GM18870 (cell line): ENCODE data around the gene BSND.

ENCODE experiments used
- ATAC-seq: cut with Tn5 transposase; IDR thresholded peaks from one replicate; pipeline ENCODE4 v1.9.1; 2021; ENCODE audit warnings: moderate library complexity; ENCODE audit not compliant: unreplicated experiment

BSND gene

DNA sequence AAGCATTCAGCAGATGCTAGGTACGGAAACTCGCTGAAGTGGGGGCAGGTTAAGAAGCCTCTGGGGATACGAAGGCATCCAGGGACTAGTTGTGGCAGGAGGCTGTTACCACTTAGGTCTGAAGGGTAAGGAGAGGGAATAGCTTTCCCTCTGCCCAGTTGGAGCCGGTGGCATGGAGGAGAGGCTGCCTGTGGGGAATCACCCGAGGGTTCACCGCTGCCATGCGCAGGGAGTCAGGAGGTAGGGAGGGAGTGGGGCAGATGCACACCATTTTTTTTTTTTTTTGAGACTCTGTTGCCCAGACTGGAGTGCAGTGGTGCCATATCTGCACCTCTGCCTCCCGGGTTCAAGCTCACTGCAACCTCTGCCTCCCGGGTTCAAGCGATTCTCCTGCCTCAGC lies 46.7 kb downstream of the BSND start:
- ATAC-seq = no peak

DNA sequence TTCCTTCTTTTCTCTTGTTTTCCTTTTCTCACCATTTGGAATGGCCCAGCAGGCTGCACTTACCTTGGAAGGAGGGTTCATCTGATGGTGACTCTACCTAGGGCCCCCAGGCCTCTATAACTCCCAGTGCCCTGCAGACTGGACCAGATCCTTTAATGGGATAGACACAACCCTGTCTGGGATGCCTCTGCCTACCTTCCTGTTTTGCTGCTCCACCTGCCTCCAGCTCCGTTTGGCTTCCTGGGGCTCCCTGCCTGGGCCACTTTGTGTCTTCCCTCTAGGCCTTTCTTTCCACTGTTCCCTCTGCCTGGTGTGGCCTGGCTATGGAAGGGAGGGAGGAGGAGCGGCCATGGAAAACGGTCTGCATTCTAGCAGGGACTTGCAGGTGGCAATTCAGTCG lies 48.1 kb downstream of the BSND start:
- ATAC-seq = no peak

GRCh38 chr1:55047611-55048010 lies 48.9 kb downstream of the BSND start:
- no peak for ATAC-seq

GRCh38 chr1:55048453-55049270 lies 49.9 kb downstream of the BSND start:
- no peak for ATAC-seq

DNA sequence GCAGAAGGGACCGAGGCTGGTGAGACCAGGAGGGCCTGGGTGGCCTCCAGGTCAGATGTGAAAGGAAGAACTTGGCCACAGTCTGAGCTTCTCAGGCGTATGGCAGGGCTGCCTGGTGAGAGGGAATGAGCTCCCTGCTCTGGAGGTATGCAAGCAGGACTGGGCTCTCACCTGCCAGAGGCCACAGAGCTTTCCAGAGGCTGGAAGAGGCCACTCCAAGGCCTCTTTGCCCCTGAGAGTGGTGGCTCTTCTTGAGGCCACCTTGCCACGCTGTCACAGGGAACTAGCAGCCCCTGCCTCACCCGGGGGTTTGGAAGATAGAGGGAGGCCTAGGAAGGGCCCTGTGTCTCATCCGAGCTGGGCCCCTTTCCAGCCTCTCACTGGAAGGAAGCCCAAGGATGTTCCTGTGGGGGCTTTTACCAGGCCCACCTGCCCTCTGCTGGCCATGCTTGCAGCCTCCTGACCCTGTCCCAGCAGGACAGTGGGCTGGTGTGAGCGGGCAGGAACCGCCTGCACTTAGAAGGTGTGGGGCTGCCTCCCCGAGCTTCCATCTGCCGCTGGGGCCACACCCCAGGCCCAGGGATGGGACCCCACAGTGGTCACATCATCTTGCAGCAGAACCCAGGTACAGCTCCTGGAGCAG lies 50.7 kb downstream of the BSND start:
- ATAC-seq = no peak

- no peak for ATAC-seq
Observed at GRCh38 chr1:55049914-55050278, 51.2 kb downstream of the BSND start.

DNA sequence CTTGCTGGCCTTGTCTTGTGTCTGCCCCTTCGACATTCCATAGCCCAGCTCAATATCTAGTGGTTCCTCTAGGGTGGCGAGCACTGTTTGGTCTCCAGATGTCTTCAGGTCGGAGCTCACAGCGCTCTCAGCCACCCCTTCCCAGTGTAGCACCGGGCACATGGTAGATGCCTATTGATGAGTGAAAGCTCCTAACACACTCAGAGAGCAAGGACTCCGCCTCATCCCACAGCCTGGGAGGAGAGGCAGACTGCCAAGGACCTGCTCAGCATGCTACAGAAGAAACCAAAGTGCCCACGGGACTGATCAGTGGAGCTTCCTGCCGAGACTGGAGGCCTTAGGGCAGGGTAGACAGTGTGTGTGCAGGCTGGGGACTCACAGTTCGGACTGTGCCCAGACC lies 51.5 kb downstream of the BSND start:
- no peak for ATAC-seq

- no peak for ATAC-seq
Observed at GRCh38 chr1:55051169-55051568, 52.4 kb downstream of the BSND start.

- no peak for ATAC-seq
Observed at GRCh38 chr1:55051621-55052020, 52.9 kb downstream of the BSND start.

DNA sequence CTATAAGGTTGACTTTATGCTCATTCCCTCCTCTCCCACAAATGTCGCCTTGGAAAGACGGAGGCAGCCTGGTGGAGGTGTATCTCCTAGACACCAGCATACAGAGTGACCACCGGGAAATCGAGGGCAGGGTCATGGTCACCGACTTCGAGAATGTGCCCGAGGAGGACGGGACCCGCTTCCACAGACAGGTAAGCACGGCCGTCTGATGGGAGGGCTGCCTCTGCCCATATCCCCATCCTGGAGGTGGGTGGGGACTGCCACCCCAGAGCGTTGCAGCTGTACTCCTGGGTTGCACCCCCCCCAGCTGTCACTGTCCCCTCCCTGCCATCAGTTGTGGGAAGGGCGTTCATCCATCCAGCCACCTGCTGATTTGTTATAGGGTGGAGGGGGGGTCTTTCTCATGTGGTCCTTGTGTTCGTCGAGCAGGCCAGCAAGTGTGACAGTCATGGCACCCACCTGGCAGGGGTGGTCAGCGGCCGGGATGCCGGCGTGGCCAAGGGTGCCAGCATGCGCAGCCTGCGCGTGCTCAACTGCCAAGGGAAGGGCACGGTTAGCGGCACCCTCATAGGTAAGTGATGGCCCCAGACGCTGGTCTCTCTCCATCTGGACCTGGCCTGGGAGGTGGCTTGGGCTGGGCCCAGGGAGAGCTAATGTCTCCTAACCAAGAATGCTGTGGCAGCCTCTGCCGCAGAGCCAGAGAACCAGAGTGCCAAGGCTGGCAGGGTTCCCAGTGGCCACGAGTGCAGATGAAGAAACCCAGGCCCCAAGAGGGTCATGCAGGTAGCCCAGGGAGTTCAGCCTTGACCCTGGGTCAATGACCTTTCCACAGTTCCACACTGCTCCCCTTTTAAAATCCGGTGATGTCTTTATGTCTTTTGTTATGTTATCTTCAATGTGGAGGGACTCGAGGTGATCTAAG lies 53.7 kb downstream of the BSND start:
- ATAC-seq = no peak

GRCh38 chr1:55053265-55053954 lies 54.7 kb downstream of the BSND start:
- no peak for ATAC-seq

- ATAC-seq = no peak
Observed at GRCh38 chr1:55054396-55054795, 55.7 kb downstream of the BSND start.

DNA sequence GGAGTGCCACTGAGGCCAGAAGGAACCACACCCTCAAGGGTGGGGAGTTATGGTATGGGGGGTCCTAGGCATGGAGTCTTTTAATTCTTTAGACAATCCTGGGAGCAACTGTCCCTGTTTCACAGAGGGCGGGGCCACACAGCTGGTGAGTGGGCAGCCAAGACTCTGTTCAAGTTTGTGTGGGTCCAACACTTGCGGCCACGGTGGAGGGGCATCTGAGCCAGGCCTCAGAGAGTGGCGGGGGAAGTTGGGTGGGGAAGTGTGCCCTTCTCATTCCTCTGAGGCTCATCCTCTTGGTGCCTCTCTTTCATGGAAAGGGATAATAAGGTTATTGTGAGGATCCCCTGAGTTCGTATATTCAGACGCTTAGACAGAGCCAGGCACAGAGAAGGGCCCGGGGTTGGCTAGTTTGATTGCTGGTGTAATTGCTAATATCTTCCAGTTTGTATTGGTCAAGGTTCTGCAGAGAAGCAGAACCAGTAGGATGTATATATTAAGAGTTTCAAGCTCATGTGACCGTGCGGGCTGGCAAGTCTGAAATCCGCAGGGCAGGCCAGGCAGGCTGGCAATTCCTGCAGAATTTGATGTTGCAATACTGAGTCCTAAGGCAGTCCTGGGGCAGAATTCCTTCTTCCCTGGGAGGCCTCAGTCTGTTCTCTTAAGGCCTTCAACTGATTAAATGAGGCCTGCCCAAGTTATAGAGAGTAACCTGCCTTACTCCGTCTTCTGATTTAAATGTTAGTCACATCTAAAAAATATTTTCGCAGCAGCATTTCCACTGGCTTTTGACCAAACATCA lies 56.5 kb downstream of the BSND start:
- no peak for ATAC-seq

DNA sequence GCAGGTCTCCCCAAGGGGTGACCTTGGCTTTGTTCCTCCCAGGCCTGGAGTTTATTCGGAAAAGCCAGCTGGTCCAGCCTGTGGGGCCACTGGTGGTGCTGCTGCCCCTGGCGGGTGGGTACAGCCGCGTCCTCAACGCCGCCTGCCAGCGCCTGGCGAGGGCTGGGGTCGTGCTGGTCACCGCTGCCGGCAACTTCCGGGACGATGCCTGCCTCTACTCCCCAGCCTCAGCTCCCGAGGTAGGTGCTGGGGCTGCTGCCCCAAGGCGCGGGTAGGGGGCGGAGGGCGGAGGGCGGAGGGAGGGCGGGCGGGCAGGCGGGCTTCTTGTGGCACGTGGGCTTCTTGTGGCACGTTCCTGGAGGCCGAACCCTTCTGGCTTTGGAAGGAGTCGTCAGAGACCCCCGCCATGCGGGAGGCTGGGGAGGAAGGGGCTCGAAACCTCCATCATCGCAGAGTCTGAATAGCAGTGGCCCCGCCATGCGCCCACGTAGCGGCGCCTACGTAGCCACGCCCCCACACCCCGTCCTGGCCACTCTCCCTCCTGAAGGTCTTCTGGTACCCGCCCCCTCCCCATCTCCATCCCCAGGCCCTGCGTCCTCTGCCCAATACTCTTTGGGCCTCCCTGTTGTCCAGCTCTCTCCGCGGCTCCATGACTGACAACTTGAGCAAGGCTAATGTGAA lies 57.4 kb downstream of the BSND start:
- no peak for ATAC-seq

DNA sequence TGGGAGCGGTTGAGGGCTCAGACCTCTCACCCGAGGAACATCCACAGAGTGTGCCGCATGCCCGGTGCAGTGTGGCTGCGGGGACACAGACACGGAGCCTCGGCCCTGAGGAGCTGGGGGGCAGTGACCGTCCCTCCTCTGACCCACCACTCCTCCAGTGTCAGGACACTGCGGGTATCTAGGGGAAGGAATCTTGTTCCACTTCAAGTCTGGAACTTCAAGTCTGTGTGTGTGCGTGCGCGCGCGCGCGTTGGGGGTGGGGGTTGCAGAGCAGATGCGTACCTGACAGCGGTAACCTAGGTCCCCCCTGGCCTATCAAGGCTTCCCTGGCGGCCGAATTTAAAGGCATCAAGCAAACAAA lies 57.9 kb downstream of the BSND start:
- ATAC-seq = no peak

DNA sequence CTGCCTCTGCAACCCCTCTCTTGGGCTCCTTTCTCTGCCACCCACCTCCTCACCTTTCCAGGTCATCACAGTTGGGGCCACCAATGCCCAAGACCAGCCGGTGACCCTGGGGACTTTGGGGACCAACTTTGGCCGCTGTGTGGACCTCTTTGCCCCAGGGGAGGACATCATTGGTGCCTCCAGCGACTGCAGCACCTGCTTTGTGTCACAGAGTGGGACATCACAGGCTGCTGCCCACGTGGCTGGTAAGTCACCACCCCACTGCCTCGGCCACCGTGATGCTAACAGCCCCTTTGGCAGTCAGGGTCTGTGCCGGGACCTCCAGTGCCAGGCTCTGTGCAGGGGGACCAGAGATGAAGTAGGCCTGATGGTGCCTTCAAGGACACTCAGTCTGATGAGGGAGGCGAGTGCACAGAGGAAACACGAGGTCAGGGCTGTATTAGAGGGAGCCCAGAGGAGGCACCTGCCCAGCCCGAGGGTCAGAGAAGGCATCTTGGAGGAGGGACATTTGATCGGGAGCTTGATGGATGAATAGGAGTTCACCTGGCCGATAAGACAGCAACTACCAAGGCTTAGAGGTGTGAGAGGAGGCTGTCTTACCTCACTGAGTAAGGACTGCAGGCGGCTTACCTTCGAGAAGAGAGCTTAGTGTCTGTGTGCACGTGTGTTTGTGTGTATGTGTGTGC lies 58.7 kb downstream of the BSND start:
- no peak for ATAC-seq

- ATAC-seq = no peak
Observed at GRCh38 chr1:55057956-55058298, 59.2 kb downstream of the BSND start.

DNA sequence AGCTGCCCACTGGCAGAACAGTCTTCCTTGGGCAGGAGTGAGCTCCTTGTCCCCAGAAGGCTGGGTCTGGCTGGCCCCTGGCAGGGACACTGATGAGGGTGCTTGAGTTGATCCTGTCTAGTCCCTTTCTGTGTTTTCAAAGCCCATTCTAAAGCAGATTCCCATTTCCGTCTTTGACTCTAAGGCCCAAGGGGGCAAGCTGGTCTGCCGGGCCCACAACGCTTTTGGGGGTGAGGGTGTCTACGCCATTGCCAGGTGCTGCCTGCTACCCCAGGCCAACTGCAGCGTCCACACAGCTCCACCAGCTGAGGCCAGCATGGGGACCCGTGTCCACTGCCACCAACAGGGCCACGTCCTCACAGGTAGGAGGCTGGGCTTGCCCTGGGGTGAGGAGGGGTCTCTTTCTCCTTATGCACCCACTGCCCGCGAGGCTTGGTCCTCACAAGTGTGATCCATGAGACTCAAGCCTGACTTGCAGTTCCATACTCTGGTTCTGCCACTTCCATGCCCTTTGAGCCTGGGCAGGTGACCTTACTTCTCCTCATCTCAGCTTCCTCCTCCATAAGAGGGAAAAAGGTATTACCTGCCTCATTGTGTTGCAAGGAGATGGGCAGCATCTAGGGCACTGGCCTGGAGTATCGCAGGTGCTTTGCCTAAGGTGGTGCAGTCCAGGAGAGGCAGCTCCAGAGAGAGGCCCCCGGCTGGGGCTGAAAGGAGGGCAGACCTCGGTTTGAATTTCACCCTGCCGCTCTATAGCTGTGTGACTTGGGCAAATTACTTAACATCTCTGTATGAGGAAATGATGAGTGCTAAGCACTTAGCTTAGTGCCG lies 60.8 kb downstream of the BSND start:
- ATAC-seq = no peak
